GM21786 (cell line): ENCODE data around the gene PRAMEF13.
"Not testable (repeated sequence)": the region's sequence is repeated elsewhere in the genome, so short reads cannot be mapped to it uniquely, and the experiment has no call there.

Experiments
- ATAC-seq: cut with Tn5 transposase; IDR thresholded peaks from one replicate; pipeline ENCODE4 v1.9.1; 2021; ENCODE audit not compliant: unreplicated experiment

The PRAMEF13 gene

GRCh38 chr1:13201309-13201708 is at the start of gene PRAMEF13:
TSS of gene PRAMEF13 (minus strand) at chr1:13201409. CDS start at chr1:13199589, 1,820 bp downstream.
- not testable (repeated sequence) for ATAC-seq

- not testable (repeated sequence) for ATAC-seq
Measured at GRCh38 chr1:13247122-13247521, 45.9 kb upstream of the PRAMEF13 start.

GRCh38 chr1:13246554-13246871 is 45.3 kb upstream of the PRAMEF13 start:
- ATAC-seq, result not testable (repeated sequence)

GRCh38 chr1:13245841-13246553 is 44.8 kb upstream of the PRAMEF13 start:
- not testable (repeated sequence) for ATAC-seq

- not testable (repeated sequence) for ATAC-seq
Measured at GRCh38 chr1:13243536-13244263, 42.5 kb upstream of the PRAMEF13 start.

- not testable (repeated sequence) for ATAC-seq
Measured at GRCh38 chr1:13239633-13240032, 38.4 kb upstream of the PRAMEF13 start.

GRCh38 chr1:13237572-13237971 is 36.4 kb upstream of the PRAMEF13 start:
- not testable (repeated sequence) for ATAC-seq

GRCh38 chr1:13234057-13234456 is 32.8 kb upstream of the PRAMEF13 start:
- not testable (repeated sequence) for ATAC-seq

GRCh38 chr1:13232056-13232455 is 30.8 kb upstream of the PRAMEF13 start:
- ATAC-seq, result not testable (repeated sequence)

GRCh38 chr1:13231061-13231750 is 30.0 kb upstream of the PRAMEF13 start:
- not testable (repeated sequence) for ATAC-seq

GRCh38 chr1:13230601-13231000 is 29.4 kb upstream of the PRAMEF13 start:
- not testable (repeated sequence) for ATAC-seq

- not testable (repeated sequence) for ATAC-seq
Measured at GRCh38 chr1:13230096-13230495, 28.9 kb upstream of the PRAMEF13 start.

GRCh38 chr1:13228343-13228781 is 27.2 kb upstream of the PRAMEF13 start:
- ATAC-seq, result no peak

- ATAC-seq, result not testable (repeated sequence)
Measured at GRCh38 chr1:13227271-13228055, 26.3 kb upstream of the PRAMEF13 start.

GRCh38 chr1:13225675-13226204 is 24.5 kb upstream of the PRAMEF13 start, which contains the start of gene PRAMEF18:
TSS of gene PRAMEF18 (minus strand) at chr1:13226154. CDS start at chr1:13226106, 48 bp downstream.
- ATAC-seq, result not testable (repeated sequence)

GRCh38 chr1:13224480-13225060 is 23.4 kb upstream of the PRAMEF13 start:
- ATAC-seq, result no peak

GRCh38 chr1:13222788-13223187 is 21.6 kb upstream of the PRAMEF13 start:
- not testable (repeated sequence) for ATAC-seq

- not testable (repeated sequence) for ATAC-seq
Measured at GRCh38 chr1:13219203-13219602, 18.0 kb upstream of the PRAMEF13 start.

GRCh38 chr1:13216619-13217018 is 15.4 kb upstream of the PRAMEF13 start:
- not testable (repeated sequence) for ATAC-seq

GRCh38 chr1:13208712-13209111 is 7.5 kb upstream of the PRAMEF13 start:
- not testable (repeated sequence) for ATAC-seq
